ENCODE results near the gene NR2F6. TPM values are rescaled to one million over a fixed set of nuclear protein-coding genes. Genes with fewer than 3 reads are reported as not detected.

Gene NR2F6
- total and polyA plus RNA-seq, 11 donors, result 30.8 to 117 (median 46.3) TPM

GRCh38 chr19:17185590-17185989, 60.1 kb downstream of the NR2F6 start:
- Histone ChIP-seq H3K27me3 (no peaks in the 10 kb centered on the region), H3K36me3 (peaks cover 0 to 100% (median 95%) of the 10 kb centered on the region in 9 donors), H3K4me1 (peaks cover 0 to 21% (median 0%) of the 10 kb centered on the region in 12 donors), H3K27ac (no peak overlapping the region), H3K4me3 (no peak overlapping the region), H3K9me3 (no peaks in the 10 kb centered on the region)
- TF ChIP-seq POLR2A (IDR thresholded peaks at IDR 0.05) (no peak), CTCF (IDR thresholded peaks at IDR 0.05) (no peak)
- DNase-seq (no peak), ATAC-seq (no peak)
- 87 to 92% (median 89%) methylated on average over 7 to 8 of the region's 8 CpGs for WGBS, 4 donors
- intact Hi-C loops (cut with DNase I), result no loop called here

GRCh38 chr19:17184371-17184841, 61.3 kb downstream of the NR2F6 start:
- peaks cover 0 to 21% (median 0%) of the 10 kb centered on the region in 12 donors for H3K4me1 ChIP-seq
- ATAC-seq, result peak in 1 of 4 donors; percentile 34
- peaks cover 0 to 99% (median 85%) of the 10 kb centered on the region in 9 donors for H3K36me3 ChIP-seq
- intact Hi-C loops (cut with DNase I), result no loop called here
- no peaks in the 10 kb centered on the region for H3K27me3 ChIP-seq
- TF ChIP-seq POLR2A (IDR thresholded peaks at IDR 0.05) (no peak), CTCF (IDR thresholded peaks at IDR 0.05) (no peak)
- WGBS, 4 donors, result 90 to 93% (median 92%) methylated on average over 4 to 12 of the region's 12 CpGs
- H3K9me3 ChIP-seq, result no peaks in the 10 kb centered on the region
- peak overlapping the region in 1 of 12 donors; percentile 82 for H3K27ac ChIP-seq
- H3K4me3 ChIP-seq, result peak overlapping the region in 1 of 12 donors; percentile 15
- no peak for DNase-seq

GRCh38 chr19:17183858-17184321, 61.8 kb downstream of the NR2F6 start:
- peaks cover 0 to 21% (median 0%) of the 10 kb centered on the region in 12 donors for H3K4me1 ChIP-seq
- TF ChIP-seq POLR2A (IDR thresholded peaks at IDR 0.05) (no peak), CTCF (IDR thresholded peaks at IDR 0.05) (no peak)
- WGBS, 4 donors, result 79 to 88% (median 85%) methylated on average over 11 of the region's 11 CpGs
- H3K36me3 ChIP-seq, result peaks cover 0 to 98% (median 82%) of the 10 kb centered on the region in 9 donors
- H3K27me3 ChIP-seq, result no peaks in the 10 kb centered on the region
- no peaks in the 10 kb centered on the region for H3K9me3 ChIP-seq
- DNase-seq (no peak), ATAC-seq (peak in 1 of 4 donors; percentile 21)
- H3K4me3 ChIP-seq, result peak overlapping the region in 1 of 12 donors; percentile 15
- H3K27ac ChIP-seq, result peak overlapping the region in 1 of 12 donors; percentile 82
- intact Hi-C loops (cut with DNase I), result no loop called here

- DNase-seq (no peak), ATAC-seq (peak in 2 of 4 donors; percentile 25 to 31)
- Histone ChIP-seq H3K9me3 (no peaks in the 10 kb centered on the region), H3K4me3 (peak overlapping the region in 1 of 12 donors; percentile 15), H3K27ac (peak overlapping the region in 1 of 12 donors; percentile 82), H3K4me1 (peaks cover 0 to 21% (median 0%) of the 10 kb centered on the region in 12 donors), H3K27me3 (no peaks in the 10 kb centered on the region), H3K36me3 (peaks cover 0 to 98% (median 82%) of the 10 kb centered on the region in 9 donors)
- intact Hi-C loops (cut with DNase I), result no loop called here
- WGBS, 4 donors, result 86 to 94% (median 91%) methylated on average over 13 to 14 of the region's 14 CpGs
- TF ChIP-seq CTCF (IDR thresholded peaks at IDR 0.05) (no peak), POLR2A (IDR thresholded peaks at IDR 0.05) (no peak)
Measured at GRCh38 chr19:17183271-17183761, 62.4 kb downstream of the NR2F6 start.

Other genes starting within 250 kb of the NR2F6 start
- 10 to 100 TPM in 7 of 9 donors, 1 to 10 TPM in 2; 5.2 to 49.5 (median 16.9) TPM for gene CPAMD8, start 219.1 kb downstream of the NR2F6 start, total RNA-seq
- gene CPAMD8, start 219.1 kb downstream of the NR2F6 start, polyA plus RNA-seq, result 10 to 100 TPM in 1 of 2 donors, 1 to 10 TPM in 1; 9.6 to 36.3 TPM
- 1 to 10 TPM; 2.1 to 9.2 (median 4.7) TPM for gene HAUS8, start 170.5 kb downstream of the NR2F6 start, total RNA-seq
- gene HAUS8, start 170.5 kb downstream of the NR2F6 start, polyA plus RNA-seq, result 1 to 10 TPM; 4.2 to 5.1 TPM
- gene MYO9B, start 170.1 kb downstream of the NR2F6 start, total RNA-seq, result 10 to 100 TPM; 24.2 to 89.4 (median 31.3) TPM
- gene MYO9B, start 170.1 kb downstream of the NR2F6 start, polyA plus RNA-seq, result 10 to 100 TPM; 26.9 to 39.6 TPM
- gene USE1, start 30.6 kb downstream of the NR2F6 start, total RNA-seq, result 10 to 100 TPM; 22.5 to 34.4 (median 25.8) TPM
- gene USE1, start 30.6 kb downstream of the NR2F6 start, polyA plus RNA-seq, result 10 to 100 TPM; 60.6 to 69.6 TPM
- gene OCEL1, start 19.7 kb downstream of the NR2F6 start, total RNA-seq, result 10 to 100 TPM in 6 of 9 donors, 1 to 10 TPM in 3; 8.7 to 27.2 (median 16.8) TPM
- 10 to 100 TPM; 15.6 to 35.2 TPM for gene OCEL1, start 19.7 kb downstream of the NR2F6 start, polyA plus RNA-seq
- gene USHBP1, start 18.8 kb upstream of the NR2F6 start, total RNA-seq, result 10 to 100 TPM in 1 of 9 donors, 1 to 10 TPM in 8; 3.7 to 14.6 (median 7.3) TPM
- 10 to 100 TPM; 11.1 to 12.4 TPM for gene USHBP1, start 18.8 kb upstream of the NR2F6 start, polyA plus RNA-seq
- gene BABAM1, start 21.5 kb upstream of the NR2F6 start, total RNA-seq, result 10 to 100 TPM; 60.9 to 92.4 (median 75.9) TPM
- gene BABAM1, start 21.5 kb upstream of the NR2F6 start, polyA plus RNA-seq, result 10 to 100 TPM; 67.2 to 73.5 TPM
- gene ANKLE1, start 36.0 kb upstream of the NR2F6 start, total RNA-seq, result under 1 TPM in 7 of 9 donors, not detected in 2; 0.07 to 0.44 (median 0.23) TPM
- under 1 TPM; 0.08 to 0.36 TPM for gene ANKLE1, start 36.0 kb upstream of the NR2F6 start, polyA plus RNA-seq
- 10 to 100 TPM in 5 of 9 donors, 1 to 10 TPM in 4; 7.4 to 21.8 (median 10.3) TPM for gene ABHD8, start 57.5 kb upstream of the NR2F6 start, total RNA-seq
- 10 to 100 TPM; 11.6 to 19.2 TPM for gene ABHD8, start 57.5 kb upstream of the NR2F6 start, polyA plus RNA-seq
- 100 to 1,000 TPM in 8 of 9 donors, 10 to 100 TPM in 1; 97.8 to 389 (median 174) TPM for gene MRPL34, start 60.0 kb upstream of the NR2F6 start, total RNA-seq
- 100 to 1,000 TPM; 296 to 325 TPM for gene MRPL34, start 60.0 kb upstream of the NR2F6 start, polyA plus RNA-seq
- gene DDA1, start 63.6 kb upstream of the NR2F6 start, total RNA-seq, result 10 to 100 TPM; 13.9 to 47.1 (median 35.7) TPM
- gene DDA1, start 63.6 kb upstream of the NR2F6 start, polyA plus RNA-seq, result 10 to 100 TPM; 64.8 to 84.6 TPM
- gene ANO8, start 88.9 kb upstream of the NR2F6 start, total RNA-seq, result 10 to 100 TPM in 2 of 9 donors, 1 to 10 TPM in 7; 6.4 to 11.0 (median 7.9) TPM
- gene ANO8, start 88.9 kb upstream of the NR2F6 start, polyA plus RNA-seq, result 1 to 10 TPM; 4.8 to 8.3 TPM
- gene GTPBP3, start 91.6 kb upstream of the NR2F6 start, total RNA-seq, result 10 to 100 TPM in 7 of 9 donors, 1 to 10 TPM in 2; 6.3 to 20.1 (median 11.3) TPM
- gene GTPBP3, start 91.6 kb upstream of the NR2F6 start, polyA plus RNA-seq, result 10 to 100 TPM in 1 of 2 donors, 1 to 10 TPM in 1; 8.9 to 13.0 TPM
- gene PLVAP, start 131.4 kb upstream of the NR2F6 start, total RNA-seq, result 10 to 100 TPM in 4 of 9 donors, 1 to 10 TPM in 5; 7.1 to 52.8 (median 9.5) TPM
- 10 to 100 TPM; 26.4 to 50.1 TPM for gene PLVAP, start 131.4 kb upstream of the NR2F6 start, polyA plus RNA-seq
- gene CCDC194, start 148.3 kb upstream of the NR2F6 start, total RNA-seq, result under 1 TPM in 2 of 9 donors, not detected in 7; 0.37 to 0.53 TPM
- gene CCDC194, start 148.3 kb upstream of the NR2F6 start, polyA plus RNA-seq, result under 1 TPM in 1 of 2 donors, not detected in 1; 0.23 TPM
- 100 to 1,000 TPM in 1 of 9 donors, 10 to 100 TPM in 8; 28.6 to 116 (median 49.4) TPM for gene BST2, start 159.7 kb upstream of the NR2F6 start, total RNA-seq
- 10 to 100 TPM; 37.1 to 64.1 TPM for gene BST2, start 159.7 kb upstream of the NR2F6 start, polyA plus RNA-seq
- gene MVB12A, start 174.1 kb upstream of the NR2F6 start, total RNA-seq, result 10 to 100 TPM; 11.8 to 41.5 (median 18.5) TPM
- gene MVB12A, start 174.1 kb upstream of the NR2F6 start, polyA plus RNA-seq, result 10 to 100 TPM; 30.7 to 46.5 TPM
- gene TMEM221, start 202.7 kb upstream of the NR2F6 start, total RNA-seq, result under 1 TPM in 1 of 9 donors, not detected in 8; 0.52 TPM
- gene TMEM221, start 202.7 kb upstream of the NR2F6 start, polyA plus RNA-seq, result under 1 TPM in 1 of 2 donors, not detected in 1; 0.04 TPM
- 1 to 10 TPM in 1 of 9 donors, under 1 TPM in 3, not detected in 5; 0.32 to 1.1 (median 0.57) TPM for gene NXNL1, start 215.0 kb upstream of the NR2F6 start, total RNA-seq
- gene NXNL1, start 215.0 kb upstream of the NR2F6 start, polyA plus RNA-seq, result under 1 TPM in 1 of 2 donors, not detected in 1; 0.69 TPM
- 10 to 100 TPM; 32.6 to 70.3 (median 52.7) TPM for gene SLC27A1, start 224.6 kb upstream of the NR2F6 start, total RNA-seq
- 10 to 100 TPM; 22.1 to 47.6 TPM for gene SLC27A1, start 224.6 kb upstream of the NR2F6 start, polyA plus RNA-seq